NCI-H2081 (cell line): Measurements from ENCODE around the gene TSPAN4.

Experiments used
- DNase-seq, 2 experiments: peaks; one replicate each; lab custom pipeline; 2025; lab: John Stamatoyannopoulos, UW

The TSPAN4 gene

GRCh38 chr11:824292-824880, 18.3 kb upstream of the TSPAN4 start:
- DNase-seq, result peak; percentile 81 to 88

- DNase-seq, result peak in 1 of 2 experiments; percentile 32
These were observed 17.7 kb upstream of the TSPAN4 start for GRCh38 chr11:824942-825341.

GRCh38 chr11:825366-826226, 17.1 kb upstream of the TSPAN4 start:
- DNase-seq, result no peak

- DNase-seq, result no peak
These were observed 16.4 kb upstream of the TSPAN4 start for GRCh38 chr11:826227-826621.

GRCh38 chr11:826836-827145, 15.9 kb upstream of the TSPAN4 start:
- DNase-seq, result no peak

- no peak for DNase-seq
These were observed 15.3 kb upstream of the TSPAN4 start for GRCh38 chr11:827146-827896.

GRCh38 chr11:827897-828192, 14.8 kb upstream of the TSPAN4 start, which contains the start of gene CRACR2B:
CRACR2B (plus strand) TSS chr11:827919; CDS start chr11:828608, 689 bp downstream.
- DNase-seq, result no peak

GRCh38 chr11:828506-829175, 14.0 kb upstream of the TSPAN4 start:
- DNase-seq, result no peak

- DNase-seq, result no peak
These were observed 13.3 kb upstream of the TSPAN4 start for GRCh38 chr11:829176-829846.

- DNase-seq, result no peak
These were observed 12.8 kb upstream of the TSPAN4 start for GRCh38 chr11:829847-830294.

- DNase-seq, result peak; percentile 75 to 76
These were observed 12.1 kb upstream of the TSPAN4 start for GRCh38 chr11:830295-831117.

GRCh38 chr11:831118-831864, 11.4 kb upstream of the TSPAN4 start:
- no peak for DNase-seq

GRCh38 chr11:831961-832528, 10.6 kb upstream of the TSPAN4 start:
- DNase-seq, result no peak

GRCh38 chr11:832529-833113, 10.0 kb upstream of the TSPAN4 start, which contains the start of gene CD151:
CD151 (plus strand) TSS chr11:832952; CDS start chr11:836070, 3,118 bp downstream.
- DNase-seq, result peak; percentile 36 to 47

GRCh38 chr11:833114-833791, 9.4 kb upstream of the TSPAN4 start:
- no peak for DNase-seq

GRCh38 chr11:833849-834311, 8.8 kb upstream of the TSPAN4 start:
- no peak for DNase-seq

- DNase-seq, result no peak
These were observed 8.0 kb upstream of the TSPAN4 start for GRCh38 chr11:834371-835316.

- no peak for DNase-seq
These were observed 6.4 kb upstream of the TSPAN4 start for GRCh38 chr11:836274-836673.
